HepG2 (cell line): ENCODE results near the gene NPEPL1. TPM values are rescaled to one million over a fixed set of nuclear protein-coding genes. Genes with fewer than 3 reads are reported as not detected.

Experiments
- ATAC-seq: fragments of 200-7000 bp; cut with Tn5 transposase; 3 replicates; pipeline ENCODE4 v1.9.1; 2020; ENCODE audit warnings: mild to moderate bottlenecking, moderate library complexity
- BruUV-seq: library from RNA; stranded (reverse); fragments of 400-500 nt; replicated peaks from 2 replicates; lab custom pipeline; 2021; lab: Mats Ljungman, UMichigan
- CTCF ChIA-PET: fragments of 300-600 bp; formaldehyde crosslinking; extraction: SDS; loops from one replicate; lab custom pipeline; 2021; ENCODE audit warnings: low total read pairs, inconsistent platforms, low intra/inter-chr PET ratio; lab: Yijun Ruan, JAX
- POLR2A ChIA-PET: fragments of 350-600 bp; sonication (Branson Sonifier 250); formaldehyde crosslinking; loops from one replicate; lab custom pipeline; 2020; ENCODE audit warnings: antibody characterized with exemption, inconsistent platforms; lab: Yijun Ruan, JAX
- DNase-seq: peaks from one replicate; pipeline ENCODE4 v3.0.0-alpha.2; 2015; ENCODE audit warnings: low spot score
- FAIRE-seq: peaks from 3 replicates; lab custom pipeline; 2011; peaks lifted over from hg19 to GRCh38; lab: Jason Lieb, UNC
- H2AFZ ChIP-seq: one replicate; pipeline ENCODE4 v1.6.1; 2011; ENCODE audit warnings: low read length, inconsistent platforms
- H3K27ac ChIP-seq: fragments of 300-600 bp; 3 replicates; pipeline ENCODE4 v1.8.0; 2011; ENCODE audit warnings: mixed run types, mild to moderate bottlenecking, mixed read lengths, low read length, inconsistent platforms; ENCODE audit not compliant: insufficient read depth; ENCODE audit errors: extremely low read length
- H3K27me3 ChIP-seq, 2 experiments: fragments of 200-600 bp in 1 of 2; 2 replicates in 1 of 2; 3 replicates in 1 of 2; pipeline versions ENCODE4 v1.6.0 to v1.8.0; 2011; ENCODE audit warnings: low read length in 2 of 2, mild to moderate bottlenecking in 2 of 2, moderate library complexity in 2 of 2, inconsistent platforms in 1 of 2; ENCODE audit not compliant: insufficient read depth in 2 of 2, control insufficient read depth in 1 of 2
- H3K36me3 ChIP-seq, 2 experiments: fragments of 200-600 bp in 1 of 2; replicated peaks in 1 of 2; 2 replicates in 1 of 2; 3 replicates in 1 of 2; pipeline versions ENCODE4 v1.5.1 to v1.8.0; 2011; ENCODE audit warnings: low read length in 2 of 2, inconsistent platforms in 1 of 2; ENCODE audit not compliant: insufficient read depth in 2 of 2, control insufficient read depth in 1 of 2
- H3K4me1 ChIP-seq: 2 replicates; pipeline ENCODE4 v1.5.1; 2012; ENCODE audit warnings: low read length, inconsistent platforms; ENCODE audit not compliant: insufficient read depth
- H3K4me2 ChIP-seq: 2 replicates; pipeline ENCODE4 v1.6.0; 2011; ENCODE audit warnings: low read depth, low read length, inconsistent platforms
- H3K4me3 ChIP-seq, 3 experiments: fragments of 200-600 bp in 1 of 3; sonication (generic), shearing (Covaris generic) in 1 of 3; replicated peaks in 1 of 3; 2 replicates each; pipeline ENCODE4 v1.5.1; 2011 to 2016; ENCODE audit warnings: low read length in 3 of 3, inconsistent platforms in 2 of 3, low read depth in 2 of 3, mild to moderate bottlenecking in 2 of 3, control low read depth in 1 of 3, mixed read lengths in 1 of 3; ENCODE audit not compliant: insufficient read depth in 1 of 3
- H3K79me2 ChIP-seq: one replicate; pipeline ENCODE4 v1.6.1; 2011; ENCODE audit warnings: low read length, inconsistent platforms; ENCODE audit not compliant: insufficient read depth
- H3K9ac ChIP-seq: 2 replicates; pipeline ENCODE4 v1.6.0; 2011; ENCODE audit warnings: mild to moderate bottlenecking, low read depth, low read length, inconsistent platforms; ENCODE audit not compliant: insufficient read depth
- H3K9me3 ChIP-seq: 2 replicates; pipeline ENCODE4 v1.5.1; 2012; ENCODE audit warnings: mild to moderate bottlenecking, low read length
- H4K20me1 ChIP-seq: 2 replicates; pipeline ENCODE4 v1.6.0; 2011; ENCODE audit warnings: inconsistent platforms, mild to moderate bottlenecking, low read length, moderate library complexity; ENCODE audit not compliant: insufficient read depth
- ARHGAP35 ChIP-seq: sonication (generic); formaldehyde crosslinking; IDR thresholded peaks from 2 replicates; pipeline ENCODE4 v1.9.0; 2022; ENCODE audit warnings: mild to moderate bottlenecking, inconsistent platforms, moderate library complexity, missing genetic modification reagents, borderline replicate concordance
- ATF7-NPFF ChIP-seq: sonication (generic); formaldehyde crosslinking; IDR thresholded peaks from 2 replicates; pipeline ENCODE4 v1.8.1; 2023; ENCODE audit warnings: mild to moderate bottlenecking, low read depth, missing genetic modification reagents, moderate library complexity
- CREM ChIP-seq, 2 experiments: sonication (generic) in 1 of 2; formaldehyde crosslinking in 1 of 2; IDR thresholded peaks; 2 replicates each; pipeline versions ENCODE4 v1.4.0 to v1.6.1; 2016 to 2020; ENCODE audit warnings: antibody characterized with exemption in 1 of 2, mild to moderate bottlenecking in 1 of 2, missing genetic modification reagents in 1 of 2
- ESRRA ChIP-seq: sonication (generic); formaldehyde crosslinking; IDR thresholded peaks from 2 replicates; pipeline ENCODE4 v1.5.1; 2020; ENCODE audit warnings: mild to moderate bottlenecking, low read depth, missing genetic modification reagents
- HDAC6 ChIP-seq: fragments of 200-600 bp; sonication (generic); IDR thresholded peaks from 2 replicates; pipeline ENCODE4 v1.7.0; 2017; ENCODE audit warnings: mild to moderate bottlenecking, antibody characterized with exemption, low read length, low read depth
- ISX ChIP-seq: sonication (generic); formaldehyde crosslinking; conservative IDR thresholded peaks from 2 replicates; pipeline ENCODE4 v1.5.0; 2020; ENCODE audit warnings: missing genetic modification reagents
- MEF2D ChIP-seq: sonication (generic); formaldehyde crosslinking; IDR thresholded peaks from 2 replicates; pipeline ENCODE4 v1.5.1; 2020; ENCODE audit warnings: mild to moderate bottlenecking, missing genetic modification reagents
- POLR2AphosphoS2 ChIP-seq: IDR thresholded peaks from 2 replicates; pipeline ENCODE4 v1.6.1; 2011; ENCODE audit warnings: low read depth, low read length, improper control_type of control experiment
- PRMT3 ChIP-seq: sonication (generic); formaldehyde crosslinking; IDR thresholded peaks from 2 replicates; pipeline ENCODE4 v1.8.1; 2022; ENCODE audit warnings: low read depth, mild to moderate bottlenecking, moderate library complexity, missing genetic modification reagents, borderline replicate concordance
- REST ChIP-seq, 2 experiments: IDR thresholded peaks; 2 replicates each; pipeline ENCODE4 v1.6.1; 2011 to 2012; ENCODE audit warnings: low read length in 2 of 2, borderline replicate concordance in 1 of 2, low read depth in 1 of 2, mild to moderate bottlenecking in 1 of 2, moderate library complexity in 1 of 2
- THYN1 ChIP-seq: sonication (generic); formaldehyde crosslinking; IDR thresholded peaks from 2 replicates; pipeline ENCODE4 v1.8.1; 2023; ENCODE audit warnings: low read depth, mild to moderate bottlenecking, moderate library complexity, missing genetic modification reagents, borderline replicate concordance
- ZFP90 ChIP-seq: sonication (generic); formaldehyde crosslinking; IDR thresholded peaks from 2 replicates; pipeline ENCODE4 v1.8.0; 2022; ENCODE audit warnings: missing genetic modification reagents, mild to moderate bottlenecking, inconsistent platforms, borderline replicate concordance
- ZNF546 ChIP-seq: sonication (generic); formaldehyde crosslinking; conservative IDR thresholded peaks from 2 replicates; pipeline ENCODE4 v1.8.1; 2023; ENCODE audit warnings: mild to moderate bottlenecking, missing genetic modification reagents
- ZNF670 ChIP-seq: sonication (generic); formaldehyde crosslinking; IDR thresholded peaks from 2 replicates; pipeline ENCODE4 v1.8.0; 2022; ENCODE audit warnings: mild to moderate bottlenecking, missing genetic modification reagents, borderline replicate concordance
- WGBS: methylation state at CpG from one replicate; pipeline ENCODE4 v1.1.6; 2017; ENCODE audit warnings: low lambda C conversion rate; 5-methylcytosine and 5-hydroxymethylcytosine counted together
- in situ Hi-C: cut with HindIII; loops from 2 replicates; pipeline ENCODE4 v1.10.0; 2017; ENCODE audit warnings: low pct_unique_long_range_greater_than_20kb; ENCODE audit not compliant: extremely low pct_ligation_motif_present
- intact Hi-C: fragments of 100-400 bp; cut with micrococcal nuclease; formaldehyde crosslinking; loops from one replicate; pipeline ENCODE4 v1.10.0; 2022; ENCODE audit not compliant: unreplicated experiment
- polyA plus RNA-seq, 8 experiments: library from polyadenylated mRNA; depleted of rRNA in 3 of 8; stranded (reverse) in 7 of 8; unstranded in 1 of 8; fragments of >200 nt; fragmentation: Illumina TruSeq in 4 of 8; extraction: Trizol in 4 of 8; gene quantifications; 2 replicates each; pipeline versions ENCODE4 v1.2.1 to v1.2.3, GENCODE V29; 2011 to 2016; ENCODE audit warnings: low read depth in 4 of 8, missing spikeins in 1 of 8, mixed read lengths in 1 of 8; ENCODE audit not compliant: insufficient read depth in 1 of 8
- total RNA-seq, 5 experiments: library from RNA; depleted of rRNA; stranded (reverse); fragments of >200 nt; fragmentation: Illumina TruSeq; extraction: Trizol; gene quantifications; 2 replicates each; pipeline ENCODE4 v1.2.3, GENCODE V29; 2016; ENCODE audit warnings: low read depth in 1 of 5

Gene NPEPL1
- total and polyA plus RNA-seq, 2 of the 13 experiments (the other 11 are each of a cell fraction or from before 2014, with no cell fraction given), result 4.1 to 7.5 TPM

DNA sequence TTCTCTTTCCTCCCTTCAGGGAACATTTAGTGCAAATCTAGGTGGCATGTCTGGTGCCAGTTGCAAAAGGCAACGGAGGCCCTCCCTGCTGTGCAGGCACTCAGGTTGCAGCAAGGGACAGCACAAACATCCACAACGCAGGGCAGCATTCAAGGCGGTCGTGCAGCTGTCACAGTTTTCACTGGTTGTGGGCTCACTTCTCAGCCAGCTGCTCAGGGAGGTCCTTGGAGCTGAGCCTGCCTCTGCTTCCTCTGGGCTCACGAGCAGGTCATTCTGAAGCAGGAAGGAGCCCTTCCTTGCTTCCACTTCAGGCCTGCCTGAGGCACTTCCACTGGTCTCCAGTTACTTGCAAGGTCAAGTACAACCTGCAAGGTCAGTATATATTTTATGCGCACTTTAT, 3.8 kb upstream of the NPEPL1 start:
- no peak overlapping the region for H3K27ac ChIP-seq
- DNase-seq (no peak), FAIRE-seq (no peak)
- H3K36me3 ChIP-seq, result peaks cover 0 to 6% of the 10 kb centered on the region in 2 experiments; a peak in 3 of 5 replicates
- no peak for TF ChIP-seq MEF2D (CRISPR knock-in tag)
- no peak for TF ChIP-seq ZFP90 (CRISPR knock-in tag)
- TF ChIP-seq POLR2AphosphoS2, result no peak
- no peak for TF ChIP-seq ESRRA
- TF ChIP-seq ARHGAP35 (CRISPR knock-in tag), result no peak
- TF ChIP-seq, all 625 proteins: peak for 0
- ChIA-PET CTCF (no interaction called here), POLR2A (no interaction called here)
- no peak for ATAC-seq
- H3K4me1 ChIP-seq, result no peaks in the 10 kb centered on the region
- WGBS, result 92% methylated on average over 6 of the region's 6 CpGs
- intact Hi-C loops, result no loop called here
- no peaks in the 10 kb centered on the region; a peak in 1 of 5 replicates for H3K27me3 ChIP-seq
- no peak overlapping the region for H3K4me3 ChIP-seq
- in situ Hi-C loops, result no loop called here
- H3K79me2 ChIP-seq, result no peaks in the 10 kb centered on the region
- no peak overlapping the region for H3K4me2 ChIP-seq
- H4K20me1 ChIP-seq, result no peaks in the 10 kb centered on the region
- BruUV-seq, result no TSS peak
- H2AFZ ChIP-seq, result no peak overlapping the region
- H3K9me3 ChIP-seq, result no peaks in the 10 kb centered on the region
- H3K9ac ChIP-seq, result no peak overlapping the region

- FAIRE-seq, result no peak
- no peaks in the 10 kb centered on the region for H3K27me3 ChIP-seq
- no peak for ATAC-seq
- TF ChIP-seq ZNF670 (no peak), HDAC6 (no peak), CREM (IDR thresholded peaks at IDR 0.05) (no peak), CREM (CRISPR knock-in tag; IDR thresholded peaks at IDR 0.05) (no peak), ISX (CRISPR knock-in tag) (no peak), REST (IDR thresholded peaks at IDR 0.05; ENCODE audit: borderline replicate concordance in 1 of 2, low read depth in 1 of 2, low read length in 2 of 2) (no peak), ATF7-NPFF (no peak), ZNF546 (no peak), PRMT3 (CRISPR knock-in tag) (no peak), THYN1 (CRISPR knock-in tag) (no peak)
Measured at GRCh38 chr20:58690396-58691135, 2.0 kb upstream of the NPEPL1 start.

More at GRCh38 chr20:58690396-58691135, 2.0 kb upstream of the NPEPL1 start:
- no peak for DNase-seq
- Histone ChIP-seq H3K79me2 (no peaks in the 10 kb centered on the region), H3K4me1 (no peaks in the 10 kb centered on the region), H4K20me1 (no peaks in the 10 kb centered on the region), H3K9ac (no peak overlapping the region), H3K4me2 (no peak overlapping the region), H3K36me3 (peaks cover 0 to 17% of the 10 kb centered on the region in 2 experiments; a peak in 3 of 5 replicates), H2AFZ (no peak overlapping the region), H3K27ac (no peak overlapping the region), H3K4me3 (no peak overlapping the region), H3K9me3 (no peaks in the 10 kb centered on the region)
- CTCF ChIA-PET, result no interaction called here
- no TSS peak for BruUV-seq
- intact Hi-C loops (no loop called here), in situ Hi-C loops (no loop called here)
- WGBS, result 74% methylated on average over 7 of the region's 7 CpGs
- POLR2A ChIA-PET, result no interaction called here
